Loucy (cell line): ENCODE measurements around the gene TSHZ2.

Source experiments
- EZH2phosphoT487 ChIP-seq: fragments of 200-600 bp; IDR thresholded peaks from 2 replicates; pipeline ENCODE4 v1.6.1; 2018; ENCODE audit warnings: antibody characterized with exemption, mild to moderate bottlenecking, moderate library complexity, borderline replicate concordance
- TF ChIP-seq, protein P1 (sequence below): fragments of 200-600 bp; sonication (generic); conservative IDR thresholded peaks from 2 replicates; pipeline ENCODE4 v1.5.1; 2014; ENCODE audit warnings: mild to moderate bottlenecking, antibody characterized with exemption, low read length

DNA sequence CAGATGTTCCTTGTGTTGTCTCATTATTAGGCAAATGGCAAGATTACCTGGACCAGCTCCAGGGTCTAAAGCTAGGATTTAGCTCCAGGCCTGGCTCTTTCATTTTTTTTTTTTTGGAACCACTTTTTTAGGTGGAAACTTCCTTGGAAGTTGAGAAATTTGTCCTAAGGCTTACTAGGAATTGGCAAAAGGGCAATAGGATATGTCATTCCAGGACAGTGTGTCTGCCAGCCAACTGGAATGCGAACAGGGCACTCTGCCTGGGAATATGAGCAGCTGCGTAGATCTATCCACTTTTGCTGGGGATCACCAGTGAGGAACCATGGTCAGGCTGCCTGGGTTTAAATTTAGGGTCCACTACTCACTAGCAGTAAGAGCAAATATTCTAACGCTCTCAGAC, 304.0 kb downstream of the TSHZ2 start:
- TF ChIP-seq EZH2phosphoT487 = no peak
- TF ChIP-seq, protein P1, sequence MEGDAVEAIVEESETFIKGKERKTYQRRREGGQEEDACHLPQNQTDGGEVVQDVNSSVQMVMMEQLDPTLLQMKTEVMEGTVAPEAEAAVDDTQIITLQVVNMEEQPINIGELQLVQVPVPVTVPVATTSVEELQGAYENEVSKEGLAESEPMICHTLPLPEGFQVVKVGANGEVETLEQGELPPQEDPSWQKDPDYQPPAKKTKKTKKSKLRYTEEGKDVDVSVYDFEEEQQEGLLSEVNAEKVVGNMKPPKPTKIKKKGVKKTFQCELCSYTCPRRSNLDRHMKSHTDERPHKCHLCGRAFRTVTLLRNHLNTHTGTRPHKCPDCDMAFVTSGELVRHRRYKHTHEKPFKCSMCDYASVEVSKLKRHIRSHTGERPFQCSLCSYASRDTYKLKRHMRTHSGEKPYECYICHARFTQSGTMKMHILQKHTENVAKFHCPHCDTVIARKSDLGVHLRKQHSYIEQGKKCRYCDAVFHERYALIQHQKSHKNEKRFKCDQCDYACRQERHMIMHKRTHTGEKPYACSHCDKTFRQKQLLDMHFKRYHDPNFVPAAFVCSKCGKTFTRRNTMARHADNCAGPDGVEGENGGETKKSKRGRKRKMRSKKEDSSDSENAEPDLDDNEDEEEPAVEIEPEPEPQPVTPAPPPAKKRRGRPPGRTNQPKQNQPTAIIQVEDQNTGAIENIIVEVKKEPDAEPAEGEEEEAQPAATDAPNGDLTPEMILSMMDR = no peak
